GM12874 (cell line): ENCODE data around the gene PRR23E.

ENCODE experiments used
- TF ChIP-seq, protein P1 (sequence below): IDR thresholded peaks from 2 replicates; pipeline ENCODE4 v1.5.1; 2011; ENCODE audit warnings: low read depth, mild to moderate bottlenecking, control low read depth, low read length, moderate library complexity; ENCODE audit not compliant: insufficient read depth

Gene PRR23E

GRCh38 chr3:127212231-127212630, 19.3 kb downstream of the PRR23E start:
- TF ChIP-seq, protein P1, sequence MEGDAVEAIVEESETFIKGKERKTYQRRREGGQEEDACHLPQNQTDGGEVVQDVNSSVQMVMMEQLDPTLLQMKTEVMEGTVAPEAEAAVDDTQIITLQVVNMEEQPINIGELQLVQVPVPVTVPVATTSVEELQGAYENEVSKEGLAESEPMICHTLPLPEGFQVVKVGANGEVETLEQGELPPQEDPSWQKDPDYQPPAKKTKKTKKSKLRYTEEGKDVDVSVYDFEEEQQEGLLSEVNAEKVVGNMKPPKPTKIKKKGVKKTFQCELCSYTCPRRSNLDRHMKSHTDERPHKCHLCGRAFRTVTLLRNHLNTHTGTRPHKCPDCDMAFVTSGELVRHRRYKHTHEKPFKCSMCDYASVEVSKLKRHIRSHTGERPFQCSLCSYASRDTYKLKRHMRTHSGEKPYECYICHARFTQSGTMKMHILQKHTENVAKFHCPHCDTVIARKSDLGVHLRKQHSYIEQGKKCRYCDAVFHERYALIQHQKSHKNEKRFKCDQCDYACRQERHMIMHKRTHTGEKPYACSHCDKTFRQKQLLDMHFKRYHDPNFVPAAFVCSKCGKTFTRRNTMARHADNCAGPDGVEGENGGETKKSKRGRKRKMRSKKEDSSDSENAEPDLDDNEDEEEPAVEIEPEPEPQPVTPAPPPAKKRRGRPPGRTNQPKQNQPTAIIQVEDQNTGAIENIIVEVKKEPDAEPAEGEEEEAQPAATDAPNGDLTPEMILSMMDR, result no peak

- TF ChIP-seq, protein P1, result no peak
These were observed 19.8 kb downstream of the PRR23E start for GRCh38 chr3:127212711-127213110.

GRCh38 chr3:127213381-127213918, 20.5 kb downstream of the PRR23E start:
- TF ChIP-seq, protein P1, result no peak

GRCh38 chr3:127214975-127215374, 22.0 kb downstream of the PRR23E start:
- TF ChIP-seq, protein P1, result no peak

- TF ChIP-seq, protein P1, result no peak
These were observed 22.9 kb downstream of the PRR23E start for GRCh38 chr3:127215714-127216414.

- TF ChIP-seq, protein P1, result no peak
These were observed 23.7 kb downstream of the PRR23E start for GRCh38 chr3:127216415-127217261.
